SK-N-SH treated with all-trans-retinoic acid at 6 μM for 48 hours (cell line): Measurements from ENCODE around the gene PHF21B.

Experiments
- ATAC-seq: fragments of 200-7000 bp; cut with Tn5 transposase; 3 replicates; pipeline ENCODE4 v1.9.1; 2020; ENCODE audit warnings: mild to moderate bottlenecking, moderate library complexity
- ARNTL ChIP-seq: fragments of 450-650 bp; formaldehyde crosslinking; IDR thresholded peaks from 2 replicates; pipeline ENCODE4 v1.5.0; 2020; ENCODE audit warnings: low read depth, mild to moderate bottlenecking, moderate library complexity, borderline replicate concordance
- BACH2 ChIP-seq: fragments of 250-450 bp; sonication (Bioruptor Pico); IDR thresholded peaks from 2 replicates; pipeline ENCODE4 v1.9.0; 2021; ENCODE audit warnings: mild to moderate bottlenecking, borderline replicate concordance
- CSDC2 ChIP-seq: fragments of 250-450 bp; sonication (Bioruptor Pico); IDR thresholded peaks from 2 replicates; pipeline ENCODE4 v1.5.0; 2020; ENCODE audit warnings: mild to moderate bottlenecking, moderate library complexity
- ESRRG ChIP-seq: fragments of 250-450 bp; sonication (Bioruptor Pico); IDR thresholded peaks from 2 replicates; pipeline ENCODE4 v1.6.1; 2021; ENCODE audit warnings: mild to moderate bottlenecking
- GLIS3 ChIP-seq: fragments of 250-450 bp; sonication (Bioruptor Pico); IDR thresholded peaks from 2 replicates; pipeline ENCODE4 v1.5.0; 2020; ENCODE audit warnings: mild to moderate bottlenecking, moderate library complexity
- ISL1 ChIP-seq: fragments of 250-450 bp; sonication (Bioruptor Pico); IDR thresholded peaks from 2 replicates; pipeline ENCODE4 v2.1.2; 2022; ENCODE audit warnings: mild to moderate bottlenecking, moderate library complexity
- OSR1 ChIP-seq: fragments of 250-450 bp; sonication (Bioruptor Pico); IDR thresholded peaks from 2 replicates; pipeline ENCODE4 v1.8.0; 2022; ENCODE audit warnings: moderate library complexity, mild to moderate bottlenecking, inconsistent platforms
- PPARA ChIP-seq: fragments of 250-450 bp; sonication (Bioruptor Pico); IDR thresholded peaks from 2 replicates; pipeline ENCODE4 v1.5.0; 2020; ENCODE audit warnings: mild to moderate bottlenecking, borderline replicate concordance
- RARB ChIP-seq: fragments of 250-450 bp; sonication (Bioruptor Pico); IDR thresholded peaks from 2 replicates; pipeline ENCODE4 v1.8.0; 2021; ENCODE audit warnings: mild to moderate bottlenecking, moderate library complexity
- SNAI2 ChIP-seq: fragments of 250-450 bp; sonication (Bioruptor Pico); IDR thresholded peaks from 2 replicates; pipeline ENCODE4 v1.5.0; 2020; ENCODE audit warnings: mild to moderate bottlenecking, moderate library complexity
- TCF4 ChIP-seq: fragments of 250-450 bp; sonication (Bioruptor Pico); IDR thresholded peaks from 2 replicates; pipeline ENCODE4 v1.8.0; 2021; ENCODE audit warnings: mild to moderate bottlenecking, moderate library complexity, borderline replicate concordance
- TOX ChIP-seq: fragments of 250-450 bp; sonication (Bioruptor Pico); IDR thresholded peaks from 2 replicates; pipeline ENCODE4 v1.8.0; 2021; ENCODE audit warnings: mild to moderate bottlenecking, moderate library complexity, borderline replicate concordance
- ZC3H10 ChIP-seq: fragments of 250-450 bp; sonication (Bioruptor Pico); IDR thresholded peaks from 2 replicates; pipeline ENCODE4 v1.5.1; 2021; ENCODE audit warnings: mild to moderate bottlenecking, moderate library complexity
- ZFP30 ChIP-seq: fragments of 450-650 bp; formaldehyde crosslinking; IDR thresholded peaks from 2 replicates; pipeline ENCODE4 v1.5.0; 2022; ENCODE audit warnings: mild to moderate bottlenecking, moderate library complexity
- ZNF565 ChIP-seq: fragments of 450-650 bp; formaldehyde crosslinking; conservative IDR thresholded peaks from 2 replicates; pipeline ENCODE4 v1.5.0; 2020; ENCODE audit warnings: low read depth, mild to moderate bottlenecking, moderate library complexity
- ZNF8 ChIP-seq: fragments of 450-650 bp; formaldehyde crosslinking; IDR thresholded peaks from 2 replicates; pipeline ENCODE4 v1.5.0; 2020; ENCODE audit warnings: mild to moderate bottlenecking, moderate library complexity
- TF ChIP-seq, protein P1 (sequence below): fragments of 250-450 bp; sonication (Bioruptor Pico); IDR thresholded peaks from 2 replicates; pipeline ENCODE4 v1.8.0; 2020; ENCODE audit warnings: mild to moderate bottlenecking, moderate library complexity, borderline replicate concordance
- TF ChIP-seq, protein P2 (sequence below): fragments of 250-450 bp; sonication (Bioruptor Pico); IDR thresholded peaks from 2 replicates; pipeline ENCODE4 v1.5.1; 2021; ENCODE audit warnings: mild to moderate bottlenecking, moderate library complexity
- TF ChIP-seq, protein P3 (sequence below): fragments of 250-450 bp; sonication (Bioruptor Pico); IDR thresholded peaks from 2 replicates; pipeline ENCODE4 v1.8.0; 2021; ENCODE audit warnings: low read depth, mild to moderate bottlenecking, moderate library complexity, borderline replicate concordance
- TF ChIP-seq, protein P4 (sequence below): fragments of 250-450 bp; sonication (Bioruptor Pico); IDR thresholded peaks from 2 replicates; pipeline ENCODE4 v1.5.1; 2020; ENCODE audit warnings: low read depth, mild to moderate bottlenecking, moderate library complexity
- TF ChIP-seq, protein P5 (sequence below): fragments of 250-450 bp; sonication (Bioruptor Pico); IDR thresholded peaks from 2 replicates; pipeline ENCODE4 v1.5.0; 2020; ENCODE audit warnings: mild to moderate bottlenecking, moderate library complexity

The PHF21B gene

DNA sequence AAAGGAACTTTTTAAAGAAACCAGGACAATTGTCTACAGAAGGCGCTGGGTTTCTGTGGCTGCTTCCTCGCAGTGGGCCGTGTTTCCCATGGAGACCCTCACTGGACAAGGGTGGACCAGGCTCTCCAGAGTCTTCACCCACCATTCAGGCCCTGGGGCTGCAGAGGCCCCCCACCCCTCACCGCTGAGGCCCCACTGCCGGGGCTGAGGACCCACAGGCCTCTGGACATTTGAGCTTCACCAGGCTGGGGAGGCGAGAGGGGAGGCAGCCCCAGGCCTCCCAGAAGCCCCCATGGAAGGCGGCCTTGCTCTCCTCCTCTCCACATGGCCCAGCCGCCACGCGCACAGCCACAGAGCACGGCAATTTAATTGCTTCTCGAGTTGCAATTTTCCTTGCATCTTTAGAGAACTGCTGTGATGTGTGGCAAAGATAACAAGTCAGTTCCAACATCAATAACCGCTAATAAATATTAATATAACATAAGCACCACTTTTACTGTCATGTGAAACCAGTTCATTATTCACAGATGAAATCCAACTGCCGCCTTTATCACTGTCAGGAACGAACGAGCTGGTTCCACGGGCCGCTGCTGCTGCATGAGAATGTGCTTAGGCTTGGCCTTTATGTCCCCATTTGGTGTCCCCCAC lies 81.0 kb downstream of the PHF21B start:
- no peak for ATAC-seq
- TF ChIP-seq, protein P1, sequence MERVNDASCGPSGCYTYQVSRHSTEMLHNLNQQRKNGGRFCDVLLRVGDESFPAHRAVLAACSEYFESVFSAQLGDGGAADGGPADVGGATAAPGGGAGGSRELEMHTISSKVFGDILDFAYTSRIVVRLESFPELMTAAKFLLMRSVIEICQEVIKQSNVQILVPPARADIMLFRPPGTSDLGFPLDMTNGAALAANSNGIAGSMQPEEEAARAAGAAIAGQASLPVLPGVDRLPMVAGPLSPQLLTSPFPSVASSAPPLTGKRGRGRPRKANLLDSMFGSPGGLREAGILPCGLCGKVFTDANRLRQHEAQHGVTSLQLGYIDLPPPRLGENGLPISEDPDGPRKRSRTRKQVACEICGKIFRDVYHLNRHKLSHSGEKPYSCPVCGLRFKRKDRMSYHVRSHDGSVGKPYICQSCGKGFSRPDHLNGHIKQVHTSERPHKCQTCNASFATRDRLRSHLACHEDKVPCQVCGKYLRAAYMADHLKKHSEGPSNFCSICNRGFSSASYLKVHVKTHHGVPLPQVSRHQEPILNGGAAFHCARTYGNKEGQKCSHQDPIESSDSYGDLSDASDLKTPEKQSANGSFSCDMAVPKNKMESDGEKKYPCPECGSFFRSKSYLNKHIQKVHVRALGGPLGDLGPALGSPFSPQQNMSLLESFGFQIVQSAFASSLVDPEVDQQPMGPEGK (CRISPR knock-in tag): no peak
- TF ChIP-seq ARNTL (no peak), ISL1 (CRISPR knock-in tag) (no peak), CSDC2 (CRISPR knock-in tag) (no peak), OSR1 (CRISPR knock-in tag) (no peak), PPARA (CRISPR knock-in tag) (no peak), BACH2 (no peak), RARB (CRISPR knock-in tag) (no peak), ZC3H10 (CRISPR knock-in tag) (no peak), ESRRG (CRISPR knock-in tag) (no peak), SNAI2 (CRISPR knock-in tag) (no peak), TOX (CRISPR knock-in tag) (no peak), TCF4 (CRISPR knock-in tag) (no peak)
- TF ChIP-seq, protein P2, sequence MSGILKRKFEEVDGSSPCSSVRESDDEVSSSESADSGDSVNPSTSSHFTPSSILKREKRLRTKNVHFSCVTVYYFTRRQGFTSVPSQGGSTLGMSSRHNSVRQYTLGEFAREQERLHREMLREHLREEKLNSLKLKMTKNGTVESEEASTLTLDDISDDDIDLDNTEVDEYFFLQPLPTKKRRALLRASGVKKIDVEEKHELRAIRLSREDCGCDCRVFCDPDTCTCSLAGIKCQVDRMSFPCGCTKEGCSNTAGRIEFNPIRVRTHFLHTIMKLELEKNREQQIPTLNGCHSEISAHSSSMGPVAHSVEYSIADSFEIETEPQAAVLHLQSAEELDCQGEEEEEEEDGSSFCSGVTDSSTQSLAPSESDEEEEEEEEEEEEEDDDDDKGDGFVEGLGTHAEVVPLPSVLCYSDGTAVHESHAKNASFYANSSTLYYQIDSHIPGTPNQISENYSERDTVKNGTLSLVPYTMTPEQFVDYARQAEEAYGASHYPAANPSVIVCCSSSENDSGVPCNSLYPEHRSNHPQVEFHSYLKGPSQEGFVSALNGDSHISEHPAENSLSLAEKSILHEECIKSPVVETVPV (CRISPR knock-in tag): no peak
- TF ChIP-seq, protein P3, sequence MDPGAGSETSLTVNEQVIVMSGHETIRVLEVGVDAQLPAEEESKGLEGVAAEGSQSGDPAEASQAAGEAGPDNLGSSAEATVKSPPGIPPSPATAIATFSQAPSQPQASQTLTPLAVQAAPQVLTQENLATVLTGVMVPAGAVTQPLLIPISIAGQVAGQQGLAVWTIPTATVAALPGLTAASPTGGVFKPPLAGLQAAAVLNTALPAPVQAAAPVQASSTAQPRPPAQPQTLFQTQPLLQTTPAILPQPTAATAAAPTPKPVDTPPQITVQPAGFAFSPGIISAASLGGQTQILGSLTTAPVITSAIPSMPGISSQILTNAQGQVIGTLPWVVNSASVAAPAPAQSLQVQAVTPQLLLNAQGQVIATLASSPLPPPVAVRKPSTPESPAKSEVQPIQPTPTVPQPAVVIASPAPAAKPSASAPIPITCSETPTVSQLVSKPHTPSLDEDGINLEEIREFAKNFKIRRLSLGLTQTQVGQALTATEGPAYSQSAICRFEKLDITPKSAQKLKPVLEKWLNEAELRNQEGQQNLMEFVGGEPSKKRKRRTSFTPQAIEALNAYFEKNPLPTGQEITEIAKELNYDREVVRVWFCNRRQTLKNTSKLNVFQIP (CRISPR knock-in tag): no peak
- TF ChIP-seq, protein P4, sequence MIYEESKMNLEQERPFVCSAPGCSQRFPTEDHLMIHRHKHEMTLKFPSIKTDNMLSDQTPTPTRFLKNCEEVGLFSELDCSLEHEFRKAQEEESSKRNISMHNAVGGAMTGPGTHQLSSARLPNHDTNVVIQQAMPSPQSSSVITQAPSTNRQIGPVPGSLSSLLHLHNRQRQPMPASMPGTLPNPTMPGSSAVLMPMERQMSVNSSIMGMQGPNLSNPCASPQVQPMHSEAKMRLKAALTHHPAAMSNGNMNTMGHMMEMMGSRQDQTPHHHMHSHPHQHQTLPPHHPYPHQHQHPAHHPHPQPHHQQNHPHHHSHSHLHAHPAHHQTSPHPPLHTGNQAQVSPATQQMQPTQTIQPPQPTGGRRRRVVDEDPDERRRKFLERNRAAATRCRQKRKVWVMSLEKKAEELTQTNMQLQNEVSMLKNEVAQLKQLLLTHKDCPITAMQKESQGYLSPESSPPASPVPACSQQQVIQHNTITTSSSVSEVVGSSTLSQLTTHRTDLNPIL: no peak
- TF ChIP-seq, protein P5, sequence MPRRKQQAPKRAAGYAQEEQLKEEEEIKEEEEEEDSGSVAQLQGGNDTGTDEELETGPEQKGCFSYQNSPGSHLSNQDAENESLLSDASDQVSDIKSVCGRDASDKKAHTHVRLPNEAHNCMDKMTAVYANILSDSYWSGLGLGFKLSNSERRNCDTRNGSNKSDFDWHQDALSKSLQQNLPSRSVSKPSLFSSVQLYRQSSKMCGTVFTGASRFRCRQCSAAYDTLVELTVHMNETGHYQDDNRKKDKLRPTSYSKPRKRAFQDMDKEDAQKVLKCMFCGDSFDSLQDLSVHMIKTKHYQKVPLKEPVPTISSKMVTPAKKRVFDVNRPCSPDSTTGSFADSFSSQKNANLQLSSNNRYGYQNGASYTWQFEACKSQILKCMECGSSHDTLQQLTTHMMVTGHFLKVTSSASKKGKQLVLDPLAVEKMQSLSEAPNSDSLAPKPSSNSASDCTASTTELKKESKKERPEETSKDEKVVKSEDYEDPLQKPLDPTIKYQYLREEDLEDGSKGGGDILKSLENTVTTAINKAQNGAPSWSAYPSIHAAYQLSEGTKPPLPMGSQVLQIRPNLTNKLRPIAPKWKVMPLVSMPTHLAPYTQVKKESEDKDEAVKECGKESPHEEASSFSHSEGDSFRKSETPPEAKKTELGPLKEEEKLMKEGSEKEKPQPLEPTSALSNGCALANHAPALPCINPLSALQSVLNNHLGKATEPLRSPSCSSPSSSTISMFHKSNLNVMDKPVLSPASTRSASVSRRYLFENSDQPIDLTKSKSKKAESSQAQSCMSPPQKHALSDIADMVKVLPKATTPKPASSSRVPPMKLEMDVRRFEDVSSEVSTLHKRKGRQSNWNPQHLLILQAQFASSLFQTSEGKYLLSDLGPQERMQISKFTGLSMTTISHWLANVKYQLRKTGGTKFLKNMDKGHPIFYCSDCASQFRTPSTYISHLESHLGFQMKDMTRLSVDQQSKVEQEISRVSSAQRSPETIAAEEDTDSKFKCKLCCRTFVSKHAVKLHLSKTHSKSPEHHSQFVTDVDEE (CRISPR knock-in tag): no peak

DNA sequence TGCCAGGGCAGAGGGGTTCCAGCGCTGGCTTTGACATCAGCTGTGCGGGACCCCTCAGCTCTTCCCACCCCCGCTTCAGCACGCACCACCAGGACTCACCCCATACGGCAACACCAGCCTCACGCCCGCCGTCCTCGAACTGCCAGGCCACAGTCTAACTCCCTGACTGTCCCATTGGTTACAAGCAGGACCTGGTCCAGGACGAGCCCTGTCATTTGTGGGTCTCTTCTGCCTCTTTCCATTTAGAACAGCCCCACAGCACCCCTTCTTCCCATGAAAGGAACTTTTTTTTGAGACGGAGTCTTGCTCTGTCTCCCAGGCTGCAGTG lies 81.7 kb downstream of the PHF21B start:
- ATAC-seq: no peak
- no peak for TF ChIP-seq GLIS3 (CRISPR knock-in tag)
- TF ChIP-seq ARNTL: no peak
- TF ChIP-seq, protein P4: no peak
- TF ChIP-seq ZFP30 (CRISPR knock-in tag): no peak
- TF ChIP-seq BACH2: no peak
- no peak for TF ChIP-seq ZNF565 (CRISPR knock-in tag)
- TF ChIP-seq ZNF8 (CRISPR knock-in tag): no peak
- TF ChIP-seq, protein P1 (CRISPR knock-in tag): no peak
- TF ChIP-seq, protein P5 (CRISPR knock-in tag): no peak
- TF ChIP-seq, protein P3 (CRISPR knock-in tag): no peak
- no peak for TF ChIP-seq ISL1 (CRISPR knock-in tag)
- TF ChIP-seq TOX (CRISPR knock-in tag): no peak
- no peak for TF ChIP-seq ZC3H10 (CRISPR knock-in tag)
- TF ChIP-seq SNAI2 (CRISPR knock-in tag): no peak
- no peak for TF ChIP-seq OSR1 (CRISPR knock-in tag)
- no peak for TF ChIP-seq TCF4 (CRISPR knock-in tag)
